ENCODE data around the gene ITCH. TPM values are rescaled to one million over a fixed set of nuclear protein-coding genes. Genes with fewer than 3 reads are reported as not detected.

ITCH gene
- total and polyA plus RNA-seq, 2 experiments from 2014 or later = 31.0 to 47.7 TPM

GRCh38 chr20:34507702-34508413, 144.8 kb downstream of the ITCH start:
- H3K36me3 ChIP-seq (ENCODE audit: low read depth) = peaks cover 64% of the 10 kb centered on the region
- no peak overlapping the region for H3K9ac ChIP-seq
- peaks cover 19% of the 10 kb centered on the region; the same call in 1 of the 2 replicates for H3F3A ChIP-seq (ENCODE audit: insufficient read depth)
- no peak overlapping the region for H2AFZ ChIP-seq
- no peaks in the 10 kb centered on the region for H3K4me1 ChIP-seq (ENCODE audit: insufficient read depth)
- H3K9me2 ChIP-seq (ENCODE audit: insufficient read depth) = no peaks in the 10 kb centered on the region
- in situ Hi-C loops (cut with MboI) = no loop called here
- DNase-seq = no peak
- no peak overlapping the region for H3K4me3 ChIP-seq
- H4K20me1 ChIP-seq (ENCODE audit: insufficient read depth) = no peaks in the 10 kb centered on the region
- peaks cover 49% of the 10 kb centered on the region for H3K79me2 ChIP-seq (ENCODE audit: insufficient read depth)
- H3K27ac ChIP-seq = no peak overlapping the region
- H3K9me3 ChIP-seq (ENCODE audit: low read depth) = no peaks in the 10 kb centered on the region
- H3K27me3 ChIP-seq (replicated peaks; ENCODE audit: insufficient read depth) = no peaks in the 10 kb centered on the region
- 94 to 98% methylated on average over 4 of the region's 4 CpGs for WGBS, 2 experiments (ENCODE audit: low coverage in 1 of 2, low lambda C conversion rate in 2 of 2, missing lambda C conversion rate in 2 of 2)
- no peak overlapping the region for H3K4me2 ChIP-seq (ENCODE audit: unreplicated experiment)
- TF ChIP-seq EZH2phosphoT487 (IDR thresholded peaks at IDR 0.05; ENCODE audit: insufficient read depth, low read depth) (no peak), EZH2 (IDR thresholded peaks at IDR 0.05; ENCODE audit: insufficient read depth, poor library complexity, severe bottlenecking) (no peak)

DNA sequence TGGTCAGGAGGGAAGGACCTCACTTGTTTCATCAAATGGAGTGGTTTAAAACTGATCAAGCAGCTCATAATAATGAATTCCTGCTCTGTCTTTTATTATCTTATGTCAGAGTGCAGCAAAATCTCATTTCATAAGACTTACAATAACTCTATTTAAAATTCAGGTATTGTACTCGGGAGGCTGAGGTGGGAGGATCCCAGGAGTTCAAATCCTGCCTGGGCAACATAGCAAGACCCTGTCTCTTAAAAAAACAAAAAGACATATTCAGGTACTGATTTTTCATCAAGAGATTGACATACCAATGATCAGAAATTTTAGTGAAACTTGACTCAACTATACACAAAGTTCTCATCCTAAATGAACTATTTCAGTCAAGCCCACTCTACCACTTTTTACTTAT, 147.5 kb downstream of the ITCH start:
- Histone ChIP-seq H3F3A (ENCODE audit: insufficient read depth) (peaks cover 38% of the 10 kb centered on the region), H3K9me2 (ENCODE audit: insufficient read depth) (no peaks in the 10 kb centered on the region), H3K79me2 (ENCODE audit: insufficient read depth) (peaks cover 52% of the 10 kb centered on the region), H3K9ac (no peak overlapping the region), H3K27me3 (replicated peaks; ENCODE audit: insufficient read depth) (no peaks in the 10 kb centered on the region), H3K4me1 (ENCODE audit: insufficient read depth) (peaks cover 6% of the 10 kb centered on the region; the same call in 1 of the 2 replicates), H3K4me2 (ENCODE audit: unreplicated experiment) (no peak overlapping the region), H2AFZ (no peak overlapping the region), H3K4me3 (no peak overlapping the region), H3K36me3 (ENCODE audit: low read depth) (peaks cover 42% of the 10 kb centered on the region), H3K9me3 (ENCODE audit: low read depth) (no peaks in the 10 kb centered on the region), H4K20me1 (ENCODE audit: insufficient read depth) (no peaks in the 10 kb centered on the region), H3K27ac (no peak overlapping the region)
- DNase-seq = no peak
- TF ChIP-seq EZH2 (IDR thresholded peaks at IDR 0.05; ENCODE audit: insufficient read depth, poor library complexity, severe bottlenecking) (no peak), EZH2phosphoT487 (IDR thresholded peaks at IDR 0.05; ENCODE audit: insufficient read depth, low read depth) (no peak)
- in situ Hi-C loops (cut with MboI) = no loop called here
- 97 to 100% methylated on average over 1 of the region's 1 CpG for WGBS, 2 experiments (ENCODE audit: low coverage in 1 of 2, low lambda C conversion rate in 2 of 2, missing lambda C conversion rate in 2 of 2)

DNA sequence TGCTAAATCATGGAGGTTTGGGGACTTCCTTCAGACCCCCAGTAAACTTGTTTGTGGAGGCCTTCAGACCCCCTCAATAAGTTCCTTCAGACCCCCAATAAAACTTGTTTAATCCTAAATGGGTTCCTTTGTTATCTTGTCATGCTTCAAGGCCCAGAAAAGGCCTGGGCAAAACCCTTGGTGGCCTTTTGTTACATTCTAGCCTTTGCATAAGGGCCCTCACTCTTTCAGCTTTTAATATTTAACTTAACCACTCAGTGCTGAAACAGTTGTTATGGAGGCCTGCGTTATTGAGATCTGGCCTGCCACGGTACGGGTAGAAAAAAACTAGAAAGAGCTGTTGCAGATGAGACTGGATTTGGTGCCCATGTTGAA, 148.8 kb downstream of the ITCH start:
- no peak overlapping the region for H2AFZ ChIP-seq
- 95 to 98% methylated on average over 3 of the region's 3 CpGs for WGBS, 2 experiments (ENCODE audit: low coverage in 1 of 2, low lambda C conversion rate in 2 of 2, missing lambda C conversion rate in 2 of 2)
- H3K4me2 ChIP-seq (ENCODE audit: unreplicated experiment) = no peak overlapping the region
- in situ Hi-C loops (cut with MboI) = no loop called here
- no peaks in the 10 kb centered on the region for H3K9me2 ChIP-seq (ENCODE audit: insufficient read depth)
- H3F3A ChIP-seq (ENCODE audit: insufficient read depth) = peaks cover 42% of the 10 kb centered on the region
- H3K27ac ChIP-seq = no peak overlapping the region
- peaks cover 38% of the 10 kb centered on the region for H3K36me3 ChIP-seq (ENCODE audit: low read depth)
- DNase-seq = no peak
- TF ChIP-seq EZH2 (IDR thresholded peaks at IDR 0.05; ENCODE audit: insufficient read depth, poor library complexity, severe bottlenecking) = no peak
- H3K9me3 ChIP-seq (ENCODE audit: low read depth) = no peaks in the 10 kb centered on the region
- H3K9ac ChIP-seq = no peak overlapping the region
- peaks cover 44% of the 10 kb centered on the region for H3K79me2 ChIP-seq (ENCODE audit: insufficient read depth)
- no peaks in the 10 kb centered on the region for H3K27me3 ChIP-seq (replicated peaks; ENCODE audit: insufficient read depth)
- H3K4me1 ChIP-seq (ENCODE audit: insufficient read depth) = peaks cover 6% of the 10 kb centered on the region; the same call in 1 of the 2 replicates
- no peak overlapping the region for H3K4me3 ChIP-seq
- no peaks in the 10 kb centered on the region for H4K20me1 ChIP-seq (ENCODE audit: insufficient read depth)

- H3K27me3 ChIP-seq (replicated peaks; ENCODE audit: insufficient read depth) = no peaks in the 10 kb centered on the region
- 83% methylated on average over 4 of the region's 4 CpGs for WGBS, 2 experiments (ENCODE audit: low coverage in 1 of 2, low lambda C conversion rate in 2 of 2, missing lambda C conversion rate in 2 of 2)
These were observed 149.3 kb downstream of the ITCH start for GRCh38 chr20:34512266-34512954.

More at GRCh38 chr20:34512266-34512954, 149.3 kb downstream of the ITCH start:
- Histone ChIP-seq H4K20me1 (ENCODE audit: insufficient read depth) (no peaks in the 10 kb centered on the region), H3K9ac (no peak overlapping the region), H3K36me3 (ENCODE audit: low read depth) (peaks cover 34% of the 10 kb centered on the region), H3F3A (ENCODE audit: insufficient read depth) (peaks cover 46% of the 10 kb centered on the region), H3K4me1 (ENCODE audit: insufficient read depth) (peaks cover 6% of the 10 kb centered on the region; the same call in 1 of the 2 replicates), H3K9me2 (ENCODE audit: insufficient read depth) (no peaks in the 10 kb centered on the region), H3K4me2 (ENCODE audit: unreplicated experiment) (no peak overlapping the region), H3K27ac (peak overlapping the region; percentile 22), H3K9me3 (ENCODE audit: low read depth) (no peaks in the 10 kb centered on the region), H2AFZ (no peak overlapping the region), H3K4me3 (no peak overlapping the region), H3K79me2 (ENCODE audit: insufficient read depth) (peaks cover 44% of the 10 kb centered on the region)
- TF ChIP-seq EZH2phosphoT487 (IDR thresholded peaks at IDR 0.05; ENCODE audit: insufficient read depth, low read depth) (no peak), EZH2 (IDR thresholded peaks at IDR 0.05; ENCODE audit: insufficient read depth, poor library complexity, severe bottlenecking) (no peak)
- in situ Hi-C loops (cut with MboI) = no loop called here
- no peak for DNase-seq
